K562 (cell line): ENCODE results near the gene RHD. TPM values are rescaled to one million over a fixed set of nuclear protein-coding genes. Genes with fewer than 3 reads are reported as not detected.

Source experiments
- ATF4 ChIP-seq: fragments of 450-650 bp; formaldehyde crosslinking; IDR thresholded peaks from 2 replicates; pipeline ENCODE4 v1.4.0; 2022; ENCODE audit warnings: mild to moderate bottlenecking, moderate library complexity
- ATF6 ChIP-seq: sonication (generic); formaldehyde crosslinking; IDR thresholded peaks from 2 replicates; pipeline ENCODE4 v1.4.0; 2020; ENCODE audit warnings: mild to moderate bottlenecking, missing genetic modification reagents
- BRF1 ChIP-seq: IDR thresholded peaks from 3 replicates; pipeline ENCODE4 v1.6.1; 2011; ENCODE audit warnings: borderline replicate concordance, mild to moderate bottlenecking; ENCODE audit not compliant: insufficient read length; ENCODE audit errors: extremely low read depth
- C11orf30 ChIP-seq: fragments of 450-650 bp; IDR thresholded peaks from 2 replicates; pipeline ENCODE4 v1.6.1; 2016; ENCODE audit warnings: low read depth, mild to moderate bottlenecking
- CREM ChIP-seq: IDR thresholded peaks from 2 replicates; pipeline ENCODE4 v1.6.1; 2014; ENCODE audit warnings: antibody characterized with exemption, low read depth
- DMBX1 ChIP-seq: fragments of 250-450 bp; sonication (Bioruptor Pico); IDR thresholded peaks from 2 replicates; pipeline ENCODE4 v1.8.0; 2022; ENCODE audit warnings: inconsistent platforms, mild to moderate bottlenecking, moderate library complexity, borderline replicate concordance
- E2F3 ChIP-seq: fragments of 250-450 bp; sonication (Bioruptor Pico); IDR thresholded peaks from 2 replicates; pipeline ENCODE4 v1.4.0; 2020; ENCODE audit warnings: mild to moderate bottlenecking
- L3MBTL2 ChIP-seq: fragments of 450-650 bp; IDR thresholded peaks from 2 replicates; pipeline ENCODE4 v1.6.1; 2016; ENCODE audit warnings: mild to moderate bottlenecking, moderate library complexity
- MLLT1 ChIP-seq, 2 experiments: fragments of 450-650 bp; IDR thresholded peaks; 2 replicates each; pipeline ENCODE4 v1.6.1; 2016
- NEUROD1 ChIP-seq: fragments of 150-350 bp; IDR thresholded peaks from 2 replicates; pipeline ENCODE4 v1.6.1; 2014; ENCODE audit warnings: borderline replicate concordance, low read length, low read depth; ENCODE audit not compliant: partially characterized antibody
- PPARD ChIP-seq: fragments of 250-450 bp; sonication (Bioruptor Pico); IDR thresholded peaks from 2 replicates; pipeline ENCODE4 v1.8.0; 2022; ENCODE audit warnings: inconsistent platforms, mild to moderate bottlenecking, moderate library complexity
- SIX5 ChIP-seq, 2 experiments: IDR thresholded peaks; 2 replicates each; pipeline ENCODE4 v1.6.1; 2011; ENCODE audit warnings: low read length in 2 of 2, borderline replicate concordance in 1 of 2, low read depth in 1 of 2, mild to moderate bottlenecking in 1 of 2, moderate library complexity in 1 of 2; ENCODE audit not compliant: insufficient read depth in 1 of 2
- SUPT5H ChIP-seq: fragments of 450-650 bp; IDR thresholded peaks from 2 replicates; pipeline ENCODE4 v1.6.1; 2016
- TEAD1 ChIP-seq, 2 experiments: fragments of 450-650 bp in 1 of 2; sonication (generic) in 1 of 2; formaldehyde crosslinking; IDR thresholded peaks; 2 replicates each; pipeline versions ENCODE4 v1.4.0 to v1.8.0; 2020 to 2022; ENCODE audit warnings: mild to moderate bottlenecking in 2 of 2, missing genetic modification reagents in 1 of 2
- TOE1 ChIP-seq, 2 experiments: fragments of 450-650 bp in 1 of 2; sonication (generic) in 1 of 2; formaldehyde crosslinking in 1 of 2; IDR thresholded peaks; 2 replicates each; pipeline versions ENCODE4 v1.7.1 to v1.8.0; 2016 to 2022; ENCODE audit warnings: borderline replicate concordance in 2 of 2, mild to moderate bottlenecking in 2 of 2, antibody characterized with exemption in 1 of 2, inconsistent platforms in 1 of 2, low read depth in 1 of 2, missing genetic modification reagents in 1 of 2, moderate library complexity in 1 of 2
- ZNF232 ChIP-seq: sonication (generic); formaldehyde crosslinking; IDR thresholded peaks from 2 replicates; pipeline ENCODE4 v1.8.0; 2022; ENCODE audit warnings: mild to moderate bottlenecking, missing genetic modification reagents
- ZNF561 ChIP-seq: fragments of 450-650 bp; formaldehyde crosslinking; conservative IDR thresholded peaks from 2 replicates; pipeline ENCODE4 v1.4.0; 2020; ENCODE audit warnings: mild to moderate bottlenecking, moderate library complexity
- ZNF584 ChIP-seq: fragments of 200-800 bp; sonication (Bioruptor generic); IDR thresholded peaks from 2 replicates; pipeline ENCODE4 v1.6.1; 2016; ENCODE audit warnings: low read depth, mild to moderate bottlenecking, missing genetic modification characterization, missing compliant biosample characterization
- ZNF695 ChIP-seq: fragments of 450-650 bp; formaldehyde crosslinking; IDR thresholded peaks from 2 replicates; pipeline ENCODE4 v1.4.0; 2020; ENCODE audit warnings: mild to moderate bottlenecking, moderate library complexity
- ZNF785 ChIP-seq: fragments of 250-450 bp; sonication (Bioruptor Pico); IDR thresholded peaks from 2 replicates; pipeline ENCODE4 v1.4.0; 2020; ENCODE audit warnings: mild to moderate bottlenecking
- polyA plus RNA-seq, 8 experiments: library from polyadenylated mRNA; depleted of rRNA in 4 of 8; stranded (reverse) in 5 of 8; unstranded in 3 of 8; fragments of >200 nt; fragmentation: Nextera tagmentation in 2 of 8; fragmentation: Illumina TruSeq in 1 of 8; extraction: Ambion mirVana in 2 of 8; extraction: Trizol in 1 of 8; gene quantifications; 2 replicates each; pipeline versions ENCODE4 v1.2.1 to v1.2.3, GENCODE V29; 2011 to 2014; ENCODE audit warnings: inconsistent platforms in 1 of 8, missing spikeins in 1 of 8
- total RNA-seq, 7 experiments: library from RNA; depleted of rRNA in 6 of 7; stranded (reverse); fragments of >200 nt in 6 of 7; fragmentation: Illumina TruSeq in 2 of 7; extraction: Trizol in 2 of 7; gene quantifications; 2 replicates each; pipeline versions ENCODE4 v1.2.1 to v1.2.3, GENCODE V29; 2011 to 2021; ENCODE audit warnings: low replicate concordance in 1 of 7

The RHD gene
- total and polyA plus RNA-seq, 9 of the 15 experiments (the other 6 are each of a cell fraction or from before 2014, with no cell fraction given): 8.8 to 32.4 (median 15.0) TPM

GRCh38 chr1:25232027-25232865, 40.1 kb upstream of the RHD start, which contains the start of gene SYF2 (continued):
- TF ChIP-seq ZNF584 (CRISPR knock-in tag) (peak; percentile 94), DMBX1 (CRISPR knock-in tag) (peak; percentile 93), E2F3 (peak; percentile 84), ZNF232 (CRISPR knock-in tag) (no peak), PPARD (CRISPR knock-in tag) (no peak), ZNF695 (CRISPR knock-in tag) (0 out of 2 replicates have a peak, but pooled peaks have one; percentile 69), NEUROD1 (peak; percentile 43), SIX5 (IDR thresholded peaks at IDR 0.05; ENCODE audit: borderline replicate concordance in 1 of 2, insufficient read depth in 1 of 2, low read depth in 1 of 2, low read length in 2 of 2) (0 out of 4 replicates have a peak, but pooled peaks of 1 of the 2 experiments have one; percentile 12), TEAD1 (CRISPR knock-in tag; IDR thresholded peaks at IDR 0.05) (peak in 1 of 2 experiments; percentile 91; a peak in 3 of 4 replicates), ZNF561 (CRISPR knock-in tag) (no peak), TOE1 (IDR thresholded peaks at IDR 0.05; ENCODE audit: borderline replicate concordance) (no peak), TOE1 (CRISPR knock-in tag; IDR thresholded peaks at IDR 0.05; ENCODE audit: borderline replicate concordance, low read depth) (no peak), BRF1 (no peak), MLLT1 (IDR thresholded peaks at IDR 0.05) (peak in 1 of 2 experiments; percentile 77; a peak in 2 of 4 replicates), ATF6 (CRISPR knock-in tag) (peak; percentile 84; the same call in 1 of the 2 replicates), ZNF785 (CRISPR knock-in tag) (no peak), ATF4 (peak; percentile 74), CREM (peak; percentile 77), SUPT5H (peak; percentile 89), C11orf30 (peak; percentile 97), L3MBTL2 (peak; percentile 1; the same call in 1 of the 2 replicates)
